NB4 (cell line): Measurements from ENCODE around the gene MYH15.

Experiments used
- DNase-seq: peaks from one replicate; pipeline ENCODE4 v3.0.0; 2010; ENCODE audit warnings: low read depth
- H3K4me3 ChIP-seq: one replicate; pipeline ENCODE4 v1.5.1; 2011; ENCODE audit warnings: mild to moderate bottlenecking, low read depth, low read length, moderate library complexity
- CTCF ChIP-seq: IDR thresholded peaks from one replicate; pipeline ENCODE4 v1.5.1; 2012; ENCODE audit warnings: low read depth, low read length
- MAX ChIP-seq: IDR thresholded peaks from 2 replicates; pipeline ENCODE4 v1.6.1; 2011; ENCODE audit warnings: low read depth, low read length
- MYC ChIP-seq: IDR thresholded peaks from 2 replicates; pipeline ENCODE4 v1.6.1; 2011; ENCODE audit warnings: low read depth, low read length
- POLR2A ChIP-seq: IDR thresholded peaks from 2 replicates; pipeline ENCODE4 v1.6.1; 2011; ENCODE audit warnings: mild to moderate bottlenecking; ENCODE audit not compliant: insufficient read length; ENCODE audit errors: extremely low read depth

Gene MYH15

DNA sequence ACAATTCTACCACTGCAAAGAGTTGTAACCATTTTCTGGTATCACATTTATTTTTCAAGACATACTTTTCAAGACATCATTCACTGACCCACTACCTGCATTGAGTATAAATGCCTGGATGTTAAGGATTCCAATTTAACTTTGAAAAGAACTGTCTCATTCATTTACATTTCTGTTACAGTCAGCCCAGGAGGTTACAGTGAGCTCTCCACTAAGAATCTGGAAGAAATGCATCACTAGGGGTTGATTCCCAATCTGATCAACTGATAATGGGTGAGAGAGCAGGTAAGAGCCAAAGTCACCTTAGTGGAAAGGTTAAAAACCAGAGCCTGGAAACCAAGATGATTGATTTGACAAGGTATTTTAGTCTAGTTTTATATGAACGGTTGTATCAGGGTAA lies 133.0 kb downstream of the MYH15 start:
- no peak for DNase-seq

DNA sequence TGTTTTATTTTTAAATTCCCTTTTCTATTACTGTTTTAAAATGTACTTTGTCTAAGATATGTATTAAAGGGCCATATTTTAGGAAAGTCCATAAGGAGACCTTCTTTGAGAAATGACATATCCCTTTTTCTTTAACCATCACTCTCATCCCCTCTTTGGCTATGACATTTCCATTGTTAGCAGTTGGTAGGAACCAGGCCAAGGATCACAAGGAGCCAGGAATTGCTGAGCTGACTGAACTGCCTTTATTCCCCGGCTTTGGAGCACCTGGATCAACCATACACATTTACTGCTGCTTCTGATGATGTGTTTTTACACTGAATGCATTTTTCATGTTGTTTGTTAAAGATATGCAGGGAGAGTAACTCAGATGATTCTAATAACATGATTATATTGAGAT lies 134.4 kb downstream of the MYH15 start:
- TF ChIP-seq MYC = no peak
- no peak for TF ChIP-seq MAX
- TF ChIP-seq POLR2A = no peak
- no peak for TF ChIP-seq CTCF
- no peak overlapping the region for H3K4me3 ChIP-seq
- no peak for DNase-seq

More for the DNA sequence above, 133.0 kb downstream of the MYH15 start:
- TF ChIP-seq POLR2A (no peak), CTCF (no peak), MYC (no peak), MAX (no peak)
- H3K4me3 ChIP-seq = no peak overlapping the region

- DNase-seq = no peak
- TF ChIP-seq MYC = no peak
- no peak for TF ChIP-seq MAX
- H3K4me3 ChIP-seq = no peak overlapping the region
Observed at GRCh38 chr3:108359011-108359410, 151.4 kb downstream of the MYH15 start.

DNA sequence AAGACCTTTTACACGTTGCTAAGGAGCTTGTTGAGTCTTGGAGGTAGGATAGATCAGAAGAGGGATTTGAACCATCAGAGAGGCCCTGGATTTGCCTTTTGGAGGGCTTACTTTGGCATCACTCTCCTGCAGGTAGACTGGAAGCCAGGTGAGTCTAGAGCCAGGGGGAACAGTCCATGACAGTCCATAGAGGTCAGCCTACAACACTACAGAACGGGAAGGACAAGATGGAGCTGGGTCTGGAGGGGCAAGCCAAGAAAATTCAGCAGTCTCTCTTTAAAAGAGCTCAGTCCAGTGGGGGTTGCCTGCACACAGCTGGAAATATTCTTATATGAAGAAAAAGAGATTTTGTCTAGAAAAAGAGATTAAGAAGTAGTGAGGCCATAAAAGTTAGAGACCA lies 153.4 kb downstream of the MYH15 start:
- no peak for DNase-seq
- TF ChIP-seq CTCF (no peak), MYC (no peak), POLR2A (no peak), MAX (no peak)
- H3K4me3 ChIP-seq = no peak overlapping the region

DNA sequence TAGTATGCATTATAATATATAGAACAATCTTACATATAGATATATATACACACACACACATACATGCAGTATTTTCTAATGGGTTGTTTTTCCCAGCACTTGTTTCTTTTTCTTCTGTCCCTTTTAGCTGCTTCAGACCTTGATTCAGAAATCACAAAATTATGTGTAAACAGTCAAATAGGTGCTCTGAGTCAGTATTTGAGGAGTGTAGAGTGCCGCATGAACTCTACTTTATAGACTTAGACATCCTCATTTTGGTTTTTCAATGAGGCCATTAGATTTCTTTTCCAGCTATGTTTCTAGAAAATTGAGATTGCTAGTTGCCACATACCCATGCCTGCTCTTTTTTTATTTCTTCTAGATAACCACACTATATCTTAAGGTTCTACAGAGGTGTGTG lies 155.8 kb downstream of the MYH15 start:
- no peak for DNase-seq
- H3K4me3 ChIP-seq = no peak overlapping the region
- TF ChIP-seq POLR2A = no peak
- no peak for TF ChIP-seq CTCF
- no peak for TF ChIP-seq MAX
- no peak for TF ChIP-seq MYC

DNA sequence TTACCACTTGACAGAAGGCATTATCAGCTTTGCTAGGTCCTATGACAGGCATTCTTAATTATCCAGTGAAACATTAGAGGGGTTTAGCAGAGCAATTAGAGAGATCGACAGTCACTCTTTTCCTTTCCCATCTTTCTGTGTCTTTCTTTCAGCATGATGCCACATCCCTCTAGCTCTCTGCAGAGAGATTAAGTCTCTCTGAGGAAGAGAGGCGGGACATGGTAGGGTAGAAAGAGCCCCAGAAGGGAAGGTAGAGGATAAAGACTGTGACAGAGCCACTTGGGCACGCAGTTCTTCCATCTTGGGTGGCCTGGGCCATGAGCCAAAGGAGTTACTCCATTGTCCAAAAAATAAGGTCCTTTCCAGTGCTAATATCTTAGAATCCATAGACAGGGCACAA lies 158.2 kb downstream of the MYH15 start:
- no peak for DNase-seq
- no peak overlapping the region for H3K4me3 ChIP-seq
- TF ChIP-seq MYC (no peak), POLR2A (no peak), CTCF (no peak), MAX (no peak)
